Fibroblast of lung (primary cell): Measurements from ENCODE around the gene TGFBR2.

Experiments used
- CTCF ChIP-seq, 2 donors: IDR thresholded peaks in 1 of 2; conservative IDR thresholded peaks in 1 of 2; 1 replicate in 1 of 2; 2 replicates in 1 of 2; pipeline ENCODE4 v1.5.1; 2011 to 2012; ENCODE audit warnings: low read length in 2 of 2, control low read depth in 1 of 2, inconsistent platforms in 1 of 2, low read depth in 1 of 2, mild to moderate bottlenecking in 1 of 2
- EZH2 ChIP-seq: IDR thresholded peaks from 2 replicates; pipeline ENCODE4 v1.5.1; 2012; ENCODE audit warnings: low read length, control low read depth, mild to moderate bottlenecking; ENCODE audit errors: missing control alignments

- TF ChIP-seq CTCF (conservative IDR thresholded peaks at IDR 0.05 in 1 of 2, IDR thresholded peaks at IDR 0.05 in 1 of 2; ENCODE audit: low read depth in 1 of 2, low read length in 2 of 2): no peak
- TF ChIP-seq EZH2: no peak
These were observed 53.1 kb downstream of the TGFBR2 start for GRCh38 chr3:30659270-30660130.
